GM21381 (cell line): ENCODE measurements around the gene IL31.

ENCODE experiments used
- ATAC-seq: cut with Tn5 transposase; IDR thresholded peaks from one replicate; pipeline ENCODE4 v1.9.1; 2021; ENCODE audit warnings: mild to moderate bottlenecking, moderate library complexity; ENCODE audit not compliant: unreplicated experiment

Gene IL31

DNA sequence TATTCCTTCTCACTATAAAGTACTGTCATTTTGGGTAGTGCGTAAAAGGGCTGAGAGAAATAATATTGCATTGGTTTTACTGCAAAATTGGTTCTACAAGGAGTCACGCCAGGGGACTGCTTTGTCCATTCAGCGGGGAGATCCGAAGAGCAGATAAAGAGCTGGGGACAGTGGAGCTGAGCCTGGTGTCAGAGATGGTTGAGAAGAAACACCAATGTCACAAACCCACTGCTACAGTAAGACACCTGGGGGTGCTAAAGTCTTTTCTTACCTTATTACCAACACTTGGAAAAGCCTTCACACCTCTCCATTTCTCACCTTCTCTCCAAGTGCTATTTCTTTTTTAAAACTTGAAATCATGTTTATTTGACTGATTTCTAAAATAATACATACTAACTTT lies 14.1 kb downstream of the IL31 start:
- ATAC-seq, result no peak

DNA sequence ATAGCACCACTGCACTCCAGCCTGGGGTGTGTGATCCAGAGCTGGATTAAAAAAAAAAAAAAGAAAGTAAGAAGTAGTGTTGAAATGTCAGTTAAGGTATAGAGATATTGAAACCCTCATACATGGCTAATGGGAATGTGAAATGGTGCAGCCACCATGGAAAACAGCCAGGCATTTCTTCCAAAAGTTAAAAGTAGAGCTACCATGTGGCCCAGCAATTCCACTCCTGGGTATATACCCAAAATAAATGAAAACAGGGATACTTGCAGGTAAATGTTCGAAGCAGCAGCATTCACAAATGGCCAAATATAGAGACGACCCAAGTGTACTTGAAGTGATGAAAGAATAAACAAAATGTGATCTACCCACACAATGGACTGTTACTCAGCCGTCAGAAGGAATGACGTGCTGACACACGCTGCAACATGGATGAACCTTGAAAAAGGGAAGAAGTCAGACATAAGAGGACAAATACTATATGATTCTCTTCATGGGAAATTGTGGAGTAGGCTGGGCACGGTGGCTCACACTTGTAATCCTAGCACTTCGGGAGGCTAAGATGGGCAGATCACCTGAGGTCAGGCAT lies 15.2 kb downstream of the IL31 start:
- no peak for ATAC-seq

DNA sequence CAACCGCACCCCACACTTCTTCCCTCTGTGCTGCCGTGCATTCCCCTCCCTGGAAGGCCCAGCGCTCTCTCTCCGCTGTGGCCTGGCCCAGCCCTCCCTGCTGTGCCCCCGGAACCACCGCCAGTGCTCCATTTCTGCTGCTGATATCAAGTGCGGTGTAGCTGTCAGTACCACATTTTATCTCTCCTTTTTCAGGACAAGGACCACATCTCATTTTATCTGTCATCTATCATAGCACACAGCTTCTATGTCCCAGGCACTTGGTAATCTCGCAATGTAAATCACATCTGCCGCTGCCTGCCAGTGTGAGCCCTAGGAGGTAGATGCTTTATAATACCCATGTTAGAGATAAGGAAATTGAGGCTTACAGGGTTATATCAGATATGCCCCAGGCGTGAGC lies 18.3 kb downstream of the IL31 start:
- ATAC-seq, result no peak

DNA sequence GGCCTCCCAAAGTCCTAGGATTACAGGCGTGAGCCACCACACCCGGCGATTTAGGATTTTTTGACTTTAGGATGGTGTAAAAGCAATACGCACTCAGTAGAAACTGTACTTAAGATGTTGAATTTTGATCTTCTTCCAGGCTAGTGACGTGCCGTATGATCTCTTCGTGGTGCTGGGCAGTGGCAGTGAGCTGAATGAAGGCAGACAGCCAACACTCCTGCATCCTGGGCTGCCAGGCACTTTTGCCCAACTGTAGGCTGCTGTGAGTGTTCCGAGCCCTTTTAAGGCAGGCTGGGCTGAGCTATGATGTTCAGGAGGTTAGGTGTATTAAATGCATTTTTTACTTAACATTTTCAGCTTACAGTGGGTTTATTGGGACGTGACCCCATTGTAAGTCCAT lies 21.3 kb downstream of the IL31 start:
- no peak for ATAC-seq

DNA sequence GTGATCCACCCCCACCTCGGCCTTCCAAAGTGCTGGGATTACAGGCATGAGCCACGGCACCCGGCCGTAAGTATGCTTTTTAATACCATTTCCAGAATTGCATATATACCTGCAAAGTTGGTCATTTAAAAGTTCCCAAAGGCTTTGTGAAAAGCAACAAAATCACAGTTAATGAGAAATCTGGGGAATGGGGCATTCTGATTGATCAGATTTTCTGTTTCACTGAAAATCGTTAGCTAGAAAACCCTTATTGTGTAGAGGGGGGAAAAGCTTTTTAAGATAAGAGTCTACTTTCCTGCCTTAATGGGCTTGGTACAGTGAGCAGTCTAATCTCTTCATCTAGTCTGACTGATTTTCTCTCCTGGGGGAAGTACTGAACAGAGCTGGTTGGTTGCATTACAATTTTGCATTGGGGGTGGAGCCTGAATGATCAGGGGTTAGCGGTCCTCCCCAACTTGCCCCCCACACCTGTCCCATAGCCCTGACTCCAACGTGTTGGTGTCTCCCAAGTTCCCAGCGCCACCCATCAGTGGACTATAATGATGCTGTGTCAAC lies 23.8 kb downstream of the IL31 start:
- no peak for ATAC-seq

DNA sequence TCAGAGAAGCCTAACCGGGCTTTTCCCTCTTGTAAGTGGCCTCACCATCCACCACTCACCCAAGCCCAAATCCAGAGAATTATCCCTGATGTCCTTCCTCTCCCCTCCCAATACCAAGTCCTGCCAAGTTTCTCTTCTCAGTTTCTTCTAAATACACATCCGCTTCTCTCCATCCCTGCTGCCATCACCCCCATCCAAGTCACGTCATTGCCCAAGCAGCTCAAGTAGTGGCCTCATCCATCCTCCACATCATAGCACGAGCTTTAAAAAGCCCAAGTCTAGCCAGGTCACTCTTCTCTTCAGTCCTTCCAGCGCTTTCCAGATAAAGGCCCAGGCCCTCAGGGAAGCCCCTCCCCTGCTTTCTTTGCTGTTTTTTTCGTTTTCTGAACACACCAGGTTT lies 25.4 kb downstream of the IL31 start:
- ATAC-seq, result no peak

DNA sequence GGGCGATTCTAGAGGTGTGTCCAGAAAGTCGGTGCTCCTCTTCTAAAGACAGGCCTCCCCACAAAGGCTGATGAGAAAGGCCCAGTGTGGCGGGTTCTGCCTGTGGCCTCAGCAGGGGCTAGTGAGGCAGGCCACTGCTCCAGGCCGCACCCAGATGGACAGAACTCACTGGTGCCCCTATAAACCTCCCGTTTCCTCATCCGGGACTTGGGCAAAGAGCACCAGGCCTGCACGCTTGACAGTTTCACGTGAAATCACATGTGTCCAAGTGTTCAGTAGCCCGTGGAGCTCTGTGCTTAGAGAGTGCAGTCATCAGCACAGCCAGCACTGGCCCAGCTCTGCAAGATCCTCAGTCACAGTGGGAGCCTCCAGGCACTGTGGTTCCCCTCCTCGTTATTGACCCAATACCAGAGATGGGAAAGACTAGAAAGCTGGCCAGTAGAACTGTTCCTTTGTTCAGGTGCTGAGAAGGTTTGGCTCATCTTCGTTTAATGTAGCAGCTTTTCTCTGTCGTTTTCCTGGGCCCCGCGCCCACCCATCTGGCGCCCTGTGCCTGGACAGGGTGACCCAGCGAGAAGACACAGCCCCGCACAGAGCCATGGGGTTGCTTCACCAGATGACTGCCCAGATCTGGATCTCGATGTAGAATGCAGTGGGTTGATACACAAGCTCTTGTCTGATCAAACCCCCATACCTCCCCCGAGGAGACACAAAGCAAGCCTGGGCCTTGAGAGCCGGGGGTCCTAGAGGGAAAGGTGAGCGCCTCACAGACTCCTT lies 26.3 kb downstream of the IL31 start:
- ATAC-seq, result no peak

DNA sequence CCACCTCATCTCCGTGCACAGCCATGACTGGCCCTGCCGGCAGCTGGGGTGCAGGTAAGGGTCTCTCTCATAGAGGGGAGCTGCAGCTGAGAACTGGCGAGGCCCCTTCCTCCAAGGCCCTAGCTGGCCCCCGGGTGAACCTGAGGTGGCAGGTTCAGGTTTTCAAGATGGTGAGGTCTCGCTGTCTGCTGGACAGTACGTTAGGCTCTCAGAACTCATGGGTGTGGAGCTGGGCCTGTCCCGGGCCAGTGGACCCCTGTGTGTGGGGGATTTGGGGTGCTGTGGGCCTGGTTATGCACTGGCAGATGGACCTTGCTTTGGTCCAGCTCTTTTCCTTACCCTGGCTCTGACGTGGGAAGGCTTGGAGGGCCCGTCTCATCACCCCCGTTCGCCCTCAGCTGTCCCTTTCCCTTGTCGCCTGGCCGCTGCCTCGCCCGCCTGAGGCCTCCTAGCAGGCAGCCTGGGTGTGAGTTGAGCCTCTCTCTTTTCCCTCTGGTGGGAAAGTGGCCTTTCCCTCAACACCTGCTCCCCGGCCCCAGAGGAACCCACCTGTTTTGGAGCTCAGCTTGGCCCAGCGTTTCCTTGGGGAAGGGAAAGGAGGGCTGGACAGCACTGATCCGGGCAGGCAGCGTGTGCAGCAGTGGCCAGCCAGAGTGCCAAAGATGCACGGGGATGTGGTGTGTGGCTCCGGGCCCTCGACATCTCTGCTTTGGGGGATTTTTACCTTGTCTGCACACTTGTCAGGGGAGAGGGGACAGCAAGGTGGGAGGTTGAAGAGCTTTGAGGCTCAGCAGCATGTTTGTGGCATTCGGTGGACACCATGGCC lies 28.3 kb downstream of the IL31 start:
- ATAC-seq, result no peak

DNA sequence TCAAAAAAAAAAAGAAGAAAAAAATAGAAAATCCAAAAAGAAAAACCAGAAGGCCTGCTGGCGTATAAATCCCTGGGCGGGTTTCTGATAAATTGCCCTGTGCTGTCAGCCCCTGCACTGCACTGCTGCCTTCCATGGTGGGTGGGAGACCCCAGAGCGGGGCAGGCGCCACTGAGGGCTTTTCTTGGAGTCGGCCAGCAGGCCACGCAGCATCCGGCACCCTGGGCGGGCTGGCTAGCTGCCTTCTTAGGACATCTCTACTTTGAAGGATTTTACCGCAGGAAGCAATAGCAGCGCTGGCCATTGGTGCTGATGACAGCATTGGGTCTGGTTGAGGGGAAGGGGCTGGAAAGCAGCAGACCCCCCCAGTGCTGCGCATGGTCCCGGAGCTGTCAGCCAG lies 29.1 kb downstream of the IL31 start:
- ATAC-seq, result no peak

DNA sequence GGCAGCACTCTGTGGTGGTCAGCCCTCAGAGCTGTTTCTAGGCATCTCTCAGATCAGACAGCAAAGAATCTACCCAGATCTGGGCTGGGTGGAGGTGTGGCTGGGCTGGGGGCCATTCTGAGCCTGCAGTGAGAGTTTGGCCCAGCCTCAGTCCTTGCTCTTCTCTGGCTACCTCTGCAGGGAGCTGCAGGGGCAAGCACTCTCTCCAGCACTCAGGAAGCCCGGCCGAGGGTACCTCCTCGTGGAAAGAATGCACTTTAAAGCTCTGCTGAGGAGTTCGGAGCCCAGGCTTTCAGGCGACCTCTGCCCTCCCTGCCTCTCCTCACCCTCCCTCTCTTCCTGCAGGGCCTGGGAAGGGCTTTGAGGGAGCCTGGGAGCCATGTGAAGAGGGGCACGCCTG lies 31.2 kb downstream of the IL31 start:
- no peak for ATAC-seq

DNA sequence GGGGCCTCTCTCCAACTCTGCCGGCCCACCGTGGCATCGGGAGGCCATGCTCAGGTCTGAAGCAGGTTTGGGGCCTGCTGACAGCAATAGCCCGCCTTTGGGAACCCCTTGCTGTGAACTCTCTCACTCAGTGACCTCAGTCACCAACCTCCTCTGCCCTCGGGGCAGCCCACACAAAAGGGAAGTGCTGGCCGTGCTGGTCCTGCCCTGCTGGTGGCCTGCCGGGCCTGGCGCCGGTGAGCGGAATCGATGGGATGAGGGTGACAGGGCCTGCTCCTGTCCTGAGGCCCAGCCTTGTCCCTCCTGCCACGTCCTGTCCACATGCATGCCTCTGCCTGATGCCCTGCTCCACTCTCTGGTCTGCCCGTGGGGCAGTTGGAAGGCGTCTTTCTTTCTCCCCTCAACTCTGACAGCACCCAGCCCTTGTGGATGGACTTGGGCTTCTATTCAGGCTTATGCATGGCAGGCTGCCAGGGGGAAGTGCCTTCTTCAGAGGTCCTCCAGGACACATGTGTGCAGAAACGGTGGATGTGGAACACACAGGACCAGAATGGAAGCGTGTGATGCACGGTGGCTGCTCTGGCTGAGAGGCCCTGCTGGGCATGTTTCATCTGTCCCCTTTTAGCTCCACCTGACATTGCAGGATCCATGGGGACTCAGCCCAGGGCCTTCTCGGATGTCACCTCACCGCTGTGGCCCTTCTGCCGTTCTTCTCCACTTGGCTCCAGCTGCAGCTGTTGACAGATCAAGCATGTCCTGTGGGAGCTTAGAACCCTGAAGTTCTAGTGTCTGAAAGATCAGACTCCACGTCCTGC lies 31.9 kb downstream of the IL31 start:
- ATAC-seq, result no peak

DNA sequence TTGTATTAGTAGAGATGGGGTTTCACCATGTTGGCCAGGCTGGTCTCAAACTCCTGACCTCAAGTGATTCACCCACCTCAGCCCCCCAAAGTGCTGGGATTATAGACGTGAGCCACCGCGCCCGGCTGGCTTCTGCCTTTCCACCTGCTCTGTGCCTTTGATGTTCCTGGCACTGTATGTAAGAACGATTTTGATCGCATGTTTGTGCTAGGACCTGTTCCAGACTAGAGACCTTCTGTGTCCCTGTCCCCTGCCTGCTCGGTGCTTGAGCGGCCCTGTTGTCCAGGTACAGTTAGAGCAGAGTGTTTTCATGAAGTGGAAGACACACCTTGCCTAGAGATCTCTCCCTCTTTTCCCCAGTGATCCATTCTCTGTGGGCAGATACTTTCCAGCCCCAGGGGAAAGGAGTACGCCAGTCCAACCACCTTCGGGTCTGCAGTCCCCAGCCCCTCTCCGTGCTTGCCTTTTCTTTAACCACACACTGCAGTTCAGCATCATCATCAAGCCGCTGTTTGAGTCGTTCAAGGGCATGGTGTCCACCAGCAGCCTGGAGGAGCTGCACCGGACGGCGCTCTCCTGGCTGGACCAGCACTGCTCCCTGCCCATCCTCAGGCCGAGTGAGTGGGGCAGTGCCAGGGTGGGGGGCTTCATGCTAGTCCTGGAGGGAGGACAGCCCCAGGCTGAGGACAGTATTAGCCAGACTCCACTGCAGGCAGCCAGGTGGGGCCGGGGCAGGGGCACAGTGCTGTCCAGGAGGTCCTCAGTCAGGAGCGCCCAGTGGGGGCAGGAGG lies 33.4 kb downstream of the IL31 start:
- ATAC-seq, result no peak

DNA sequence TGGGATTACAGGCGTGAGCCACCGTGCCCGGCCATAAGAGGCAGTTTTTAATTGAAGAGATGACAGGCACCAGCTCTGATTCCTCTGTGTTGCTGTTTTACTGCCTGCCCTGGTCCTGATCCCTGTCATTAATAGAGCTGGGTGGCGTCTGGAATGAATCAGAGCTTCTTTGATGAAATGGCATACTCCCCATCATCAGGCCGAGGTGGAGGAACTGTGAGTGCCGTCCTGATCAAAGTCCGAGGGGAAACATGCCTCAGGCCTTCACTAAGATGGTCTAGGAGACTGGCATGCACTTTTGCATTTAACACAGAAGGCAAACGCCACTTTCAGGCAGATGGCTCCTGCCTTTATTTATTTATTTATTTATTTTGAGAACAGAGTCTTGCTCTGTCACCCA lies 34.1 kb downstream of the IL31 start:
- no peak for ATAC-seq

DNA sequence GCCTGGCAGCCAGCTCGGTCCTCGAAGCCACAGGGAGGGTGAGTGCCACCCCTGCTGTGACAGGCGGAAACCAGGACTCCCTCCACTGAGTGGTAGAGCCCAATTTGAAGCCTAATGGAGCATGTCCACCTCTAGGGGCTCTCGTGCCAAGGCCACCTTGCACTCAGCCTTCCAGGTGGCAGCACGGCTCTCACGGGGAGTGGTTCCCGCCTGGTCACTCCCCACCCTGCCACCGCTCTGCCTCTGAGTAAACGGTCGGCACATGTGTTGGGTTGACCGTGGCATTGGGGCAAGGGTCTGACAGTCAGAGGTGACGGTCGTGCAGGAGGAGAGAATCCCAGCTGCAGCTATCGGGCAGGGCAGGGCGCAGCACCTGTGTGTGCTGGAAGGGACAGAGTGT lies 34.8 kb downstream of the IL31 start:
- no peak for ATAC-seq

DNA sequence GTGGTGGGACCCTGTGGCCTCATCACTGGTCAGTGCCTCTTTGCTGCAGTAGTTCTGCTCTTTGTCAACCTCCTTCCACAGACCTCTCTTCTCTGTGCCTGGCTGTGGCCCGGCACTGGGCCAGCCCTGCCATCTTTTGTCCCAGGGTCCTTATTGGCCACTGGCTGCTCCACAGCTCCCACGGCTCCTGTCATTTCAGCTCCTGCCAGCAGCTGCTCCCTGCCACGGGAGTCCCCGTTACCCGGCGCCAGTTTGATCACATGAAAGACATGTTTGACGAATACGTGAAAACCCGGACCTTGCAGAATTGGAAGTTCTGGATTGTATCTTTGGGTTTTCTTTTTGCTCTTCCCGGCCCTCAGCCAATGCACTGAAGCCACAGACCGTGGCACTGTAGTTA lies 35.4 kb downstream of the IL31 start:
- no peak for ATAC-seq

DNA sequence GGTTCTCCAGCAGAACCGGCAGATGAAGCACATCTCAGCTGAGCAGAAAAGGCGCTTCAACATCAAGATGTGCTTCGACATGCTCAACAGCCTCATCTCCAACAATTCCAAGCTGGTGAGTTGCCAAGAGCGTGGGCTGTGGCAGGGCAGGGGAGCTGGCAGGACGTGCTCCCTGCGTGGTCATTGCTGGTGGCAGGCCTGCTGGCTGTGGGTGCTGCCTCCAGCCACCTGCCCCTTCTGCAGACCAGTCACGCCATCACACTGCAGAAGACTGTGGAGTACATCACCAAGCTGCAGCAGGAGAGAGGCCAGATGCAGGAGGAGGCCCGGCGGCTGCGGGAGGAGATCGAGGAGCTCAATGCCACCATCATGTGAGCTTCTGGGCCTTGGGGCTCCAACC lies 35.8 kb downstream of the IL31 start:
- ATAC-seq, result no peak

DNA sequence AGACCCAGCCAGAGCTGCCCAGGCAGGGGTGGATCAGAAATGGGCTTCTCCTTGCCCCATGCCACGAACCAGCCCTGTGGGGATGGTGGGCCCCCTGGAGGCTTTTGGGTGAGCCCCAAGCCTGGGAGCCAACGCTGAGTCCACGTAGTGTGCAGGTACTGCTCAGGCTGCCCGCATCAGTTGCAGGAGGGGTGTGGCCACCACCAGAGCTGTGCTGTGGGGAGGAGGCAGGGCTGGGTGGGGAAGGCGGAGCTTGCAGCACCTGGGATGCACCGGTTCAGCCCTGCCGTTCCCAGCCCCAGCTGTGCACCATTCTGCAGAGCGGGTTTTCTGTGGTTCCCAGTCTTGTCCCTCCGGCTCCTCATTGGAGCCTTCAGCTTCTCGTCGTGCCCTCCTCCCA lies 36.3 kb downstream of the IL31 start:
- no peak for ATAC-seq

DNA sequence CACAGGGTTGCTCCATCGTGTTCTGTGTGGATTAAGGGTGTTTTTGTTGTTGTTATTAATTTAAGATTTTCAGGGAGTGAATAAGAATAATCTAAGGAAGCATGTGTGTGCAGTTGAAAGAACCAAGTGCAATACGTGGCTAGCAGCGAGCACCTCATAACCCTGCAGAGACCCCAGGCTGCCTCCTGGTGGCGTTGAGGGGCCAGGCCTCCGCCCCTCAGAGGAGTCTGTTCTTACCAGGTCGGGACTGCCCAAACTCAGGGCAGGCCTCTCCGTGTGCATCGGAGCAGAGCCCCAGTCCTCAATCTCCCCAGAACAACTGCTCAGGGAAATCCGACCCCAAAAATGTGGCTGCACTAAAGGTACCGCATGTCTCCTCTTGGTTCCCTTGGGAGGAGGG lies 36.8 kb downstream of the IL31 start:
- no peak for ATAC-seq

DNA sequence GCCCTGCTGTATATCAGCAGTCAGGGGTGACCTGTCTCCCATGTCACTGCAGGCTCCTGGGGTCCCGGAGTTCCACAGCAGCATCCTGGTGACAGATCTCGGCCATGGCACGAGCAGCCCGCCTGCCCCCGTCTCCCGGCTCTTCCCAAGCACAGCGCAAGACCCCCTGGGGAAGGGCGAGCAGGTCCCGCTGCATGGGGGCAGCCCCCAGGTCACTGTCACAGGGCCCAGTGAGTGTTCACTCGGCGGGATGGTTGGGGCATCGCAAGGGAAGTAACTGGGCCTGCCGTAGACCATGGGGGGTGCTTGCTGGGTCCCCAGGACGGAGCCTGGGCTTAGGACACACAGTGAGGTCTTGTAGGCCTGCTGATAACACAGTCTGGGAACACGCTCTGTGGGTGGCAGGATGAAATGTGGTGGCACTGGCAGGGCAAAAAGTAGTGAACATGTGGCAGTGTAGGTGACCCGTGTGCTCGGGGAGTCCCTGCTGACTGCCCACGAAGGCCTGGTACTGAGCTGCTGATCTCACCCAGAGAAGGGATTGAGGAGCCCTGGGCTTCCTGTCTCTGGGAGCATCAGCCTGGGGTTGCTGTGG lies 38.5 kb downstream of the IL31 start:
- no peak for ATAC-seq
